ENCODE measurements around the gene ITGB6. TPM values are rescaled to one million over a fixed set of nuclear protein-coding genes. Genes with fewer than 3 reads are reported as not detected.

ITGB6 gene
- total RNA-seq, 2 experiments from 2014 or later = not detected

GRCh38 chr2:160096409-160096808 lies 103.7 kb downstream of the ITGB6 start:
- Mint-ChIP-seq H3K4me3 (no peak overlapping the region), H3K36me3 (ENCODE audit: low read depth) (no peaks in the 10 kb centered on the region), H3K9me3 (ENCODE audit: insufficient read depth) (peaks cover 5% of the 10 kb centered on the region), H3K27me3 (ENCODE audit: low read depth) (peaks cover 2% of the 10 kb centered on the region), H3K4me1 (ENCODE audit: low read depth) (no peaks in the 10 kb centered on the region), H3K27ac (no peak overlapping the region)
- DNase-seq (no peak), ATAC-seq (no peak)
- ChIA-PET CTCF (interaction anchor here (1.3 to 3.4 kb wide), 2 partner anchors 13 to 874 kb away, joined by 3 to 12 read pairs; no protein-coding TSS in a partner anchor), POLR2A (no interaction called here)

DNA sequence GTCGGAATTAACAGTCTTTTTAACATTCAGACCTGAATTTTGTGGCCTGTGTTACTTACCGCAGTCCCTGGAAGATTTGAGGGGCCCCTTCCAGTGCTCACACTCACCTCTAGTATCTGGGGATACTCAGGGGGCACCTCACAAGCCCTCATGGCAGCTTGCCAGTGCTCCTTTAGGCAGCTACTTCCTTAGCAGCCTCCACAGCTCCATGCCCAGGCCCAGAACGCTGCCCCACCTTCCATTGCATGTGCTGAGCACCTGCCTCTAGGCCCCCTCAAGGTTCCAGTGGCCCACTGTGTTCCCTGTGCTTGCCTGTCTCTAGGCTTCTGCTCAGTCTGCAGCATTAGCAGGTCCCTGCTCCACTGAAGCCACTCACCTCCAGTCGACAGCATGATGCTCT lies 107.6 kb downstream of the ITGB6 start:
- ATAC-seq = no peak

GRCh38 chr2:160091381-160091780 lies 108.7 kb downstream of the ITGB6 start:
- no peaks in the 10 kb centered on the region for H3K27me3 Mint-ChIP-seq (ENCODE audit: low read depth)
- H3K4me3 Mint-ChIP-seq = no peak overlapping the region
- no peak overlapping the region for H3K27ac Mint-ChIP-seq
- ATAC-seq (no peak), DNase-seq (no peak)
- ChIA-PET CTCF (no interaction called here), POLR2A (no interaction called here)
- H3K36me3 Mint-ChIP-seq (ENCODE audit: low read depth) = no peaks in the 10 kb centered on the region
- H3K9me3 Mint-ChIP-seq (ENCODE audit: insufficient read depth) = peaks cover 35% of the 10 kb centered on the region
- H3K4me1 Mint-ChIP-seq (ENCODE audit: low read depth) = no peaks in the 10 kb centered on the region

More for the DNA sequence above, 107.6 kb downstream of the ITGB6 start:
- H3K36me3 Mint-ChIP-seq (ENCODE audit: low read depth) = no peaks in the 10 kb centered on the region
- no peak overlapping the region for H3K27ac Mint-ChIP-seq
- H3K27me3 Mint-ChIP-seq (ENCODE audit: low read depth) = no peaks in the 10 kb centered on the region
- DNase-seq = no peak
- H3K4me1 Mint-ChIP-seq (ENCODE audit: low read depth) = no peaks in the 10 kb centered on the region
- POLR2A ChIA-PET = no interaction called here
- H3K4me3 Mint-ChIP-seq = no peak overlapping the region
- CTCF ChIA-PET = interaction anchor here (1.2 kb wide), 1 partner anchor 18 kb away, joined by 5 read pairs; no protein-coding TSS in a partner anchor
- H3K9me3 Mint-ChIP-seq (ENCODE audit: insufficient read depth) = peaks cover 32% of the 10 kb centered on the region

GRCh38 chr2:160087854-160088745 lies 112.0 kb downstream of the ITGB6 start:
- POLR2A ChIA-PET = no interaction called here
- no peak for ATAC-seq
- Mint-ChIP-seq H3K27ac (no peak overlapping the region), H3K27me3 (ENCODE audit: low read depth) (no peaks in the 10 kb centered on the region), H3K4me3 (no peak overlapping the region), H3K4me1 (ENCODE audit: low read depth) (no peaks in the 10 kb centered on the region), H3K36me3 (ENCODE audit: low read depth) (peaks cover 2% of the 10 kb centered on the region), H3K9me3 (ENCODE audit: insufficient read depth) (peaks cover 31% of the 10 kb centered on the region)
- no peak for DNase-seq
- CTCF ChIA-PET = no interaction called here

- no peak overlapping the region for H3K4me3 Mint-ChIP-seq
- POLR2A ChIA-PET = no interaction called here
- H3K27me3 Mint-ChIP-seq (ENCODE audit: low read depth) = no peaks in the 10 kb centered on the region
- no peak for ATAC-seq
- H3K36me3 Mint-ChIP-seq (ENCODE audit: low read depth) = peaks cover 2% of the 10 kb centered on the region
- DNase-seq = no peak
- H3K27ac Mint-ChIP-seq = no peak overlapping the region
- CTCF ChIA-PET = interaction anchor here (0.6 to 1.1 kb wide), 4 partner anchors 8 to 760 kb away, joined by 3 to 5 read pairs (median 3); no protein-coding TSS in a partner anchor
- no peaks in the 10 kb centered on the region for H3K4me1 Mint-ChIP-seq (ENCODE audit: low read depth)
- H3K9me3 Mint-ChIP-seq (ENCODE audit: insufficient read depth) = peaks cover 23% of the 10 kb centered on the region
These were observed 114.4 kb downstream of the ITGB6 start for GRCh38 chr2:160085662-160086061.

DNA sequence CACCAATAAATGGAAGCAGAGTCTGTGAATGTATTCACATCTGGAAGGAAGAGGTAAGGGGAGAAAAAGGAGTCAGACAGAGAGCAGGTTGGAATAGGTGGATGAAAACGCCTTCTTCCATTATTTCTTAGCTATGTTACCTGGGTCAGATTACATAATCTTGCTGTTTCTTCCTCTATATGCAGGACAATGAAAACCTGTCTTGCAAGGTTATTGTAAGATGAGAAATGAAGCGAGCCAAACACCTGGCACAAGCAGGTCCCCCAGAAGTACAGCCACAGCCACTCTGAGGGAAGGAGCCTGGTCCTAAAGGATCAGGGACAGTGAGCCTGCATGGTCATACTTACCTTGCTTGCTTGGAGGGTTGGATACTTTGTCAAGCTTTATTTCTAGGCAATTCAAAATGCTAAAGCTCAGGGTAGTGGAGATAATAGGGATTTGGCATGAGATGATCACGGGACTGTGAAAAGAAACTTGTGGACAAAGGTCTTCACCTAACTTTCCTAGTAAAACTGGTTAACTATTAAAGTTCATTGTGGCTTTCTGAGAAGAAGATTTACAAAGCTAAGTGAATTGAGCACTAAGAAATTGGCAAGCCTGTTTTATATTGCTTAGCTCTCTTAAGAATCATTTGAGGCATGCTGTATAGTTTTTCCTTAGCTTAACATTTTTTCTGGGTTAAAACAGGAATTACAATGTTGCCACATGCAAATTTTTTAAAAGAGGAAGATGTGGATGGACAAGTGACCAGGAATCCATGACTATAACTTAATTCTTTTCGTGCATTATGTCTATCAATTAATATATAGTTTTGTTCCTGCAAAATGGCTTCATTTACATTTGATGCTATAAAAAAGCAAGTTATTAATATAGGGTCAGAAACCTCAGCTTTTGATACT lies 121.9 kb downstream of the ITGB6 start:
- Mint-ChIP-seq H3K9me3 (ENCODE audit: insufficient read depth) (no peaks in the 10 kb centered on the region), H3K27ac (no peak overlapping the region), H3K4me1 (ENCODE audit: low read depth) (no peaks in the 10 kb centered on the region), H3K27me3 (ENCODE audit: low read depth) (peaks cover 3% of the 10 kb centered on the region), H3K4me3 (no peak overlapping the region), H3K36me3 (ENCODE audit: low read depth) (no peaks in the 10 kb centered on the region)
- no peak for ATAC-seq
- POLR2A ChIA-PET = no interaction called here
- CTCF ChIA-PET = interaction anchor here (1.0 kb wide), 1 partner anchor 285 kb away, joined by 3 read pairs; no protein-coding TSS in a partner anchor
- no peak for DNase-seq

DNA sequence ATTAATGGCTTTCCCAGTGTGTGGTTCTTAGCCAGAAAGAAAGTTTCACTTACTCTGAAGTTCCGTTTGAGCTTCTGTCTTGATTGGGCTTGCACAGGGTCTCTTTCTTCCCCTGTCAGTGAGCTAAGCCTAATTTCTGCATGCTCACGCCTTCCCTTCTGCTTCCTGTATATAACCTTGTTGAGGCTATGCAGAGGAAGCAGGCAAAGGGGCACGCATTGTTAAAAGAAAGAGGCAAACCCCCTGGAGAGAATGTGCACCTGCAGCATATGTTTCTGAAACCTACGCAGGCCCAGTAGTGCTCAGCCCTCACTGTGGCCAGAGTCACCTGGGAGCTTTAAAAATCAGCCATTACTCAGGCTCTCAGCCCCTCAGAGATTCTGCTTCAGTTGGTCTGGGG lies 123.2 kb downstream of the ITGB6 start:
- ChIA-PET POLR2A (no interaction called here), CTCF (interaction anchor here (0.6 to 1.0 kb wide), 2 partner anchors 9 to 10 kb away, joined by 3 read pairs; no protein-coding TSS in a partner anchor)
- Mint-ChIP-seq H3K4me3 (no peak overlapping the region), H3K27me3 (ENCODE audit: low read depth) (peaks cover 3% of the 10 kb centered on the region), H3K27ac (no peak overlapping the region), H3K9me3 (ENCODE audit: insufficient read depth) (no peaks in the 10 kb centered on the region), H3K4me1 (ENCODE audit: low read depth) (no peaks in the 10 kb centered on the region), H3K36me3 (ENCODE audit: low read depth) (no peaks in the 10 kb centered on the region)
- no peak for ATAC-seq
- no peak for DNase-seq

DNA sequence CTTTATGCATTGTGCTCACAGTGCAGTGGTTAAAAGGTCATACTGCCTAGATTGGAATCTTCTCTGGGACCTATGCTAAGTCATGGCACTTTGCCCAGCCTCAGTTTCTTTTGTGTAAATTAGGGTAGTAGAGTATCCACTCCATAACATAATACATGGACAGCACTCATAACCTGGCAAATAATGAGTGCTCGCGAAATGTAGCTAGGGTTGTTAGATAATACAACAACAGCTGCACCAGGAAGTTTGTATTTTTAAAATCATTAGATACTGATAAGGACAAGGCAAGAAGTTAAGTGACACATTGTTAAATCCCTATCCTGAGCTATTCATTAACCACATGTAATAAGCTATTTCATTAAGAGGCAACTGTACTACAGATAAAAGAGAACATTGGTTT lies 123.8 kb downstream of the ITGB6 start:
- H3K36me3 Mint-ChIP-seq (ENCODE audit: low read depth) = no peaks in the 10 kb centered on the region
- no peaks in the 10 kb centered on the region for H3K9me3 Mint-ChIP-seq (ENCODE audit: insufficient read depth)
- peaks cover 3% of the 10 kb centered on the region for H3K27me3 Mint-ChIP-seq (ENCODE audit: low read depth)
- ChIA-PET POLR2A (no interaction called here), CTCF (interaction anchor here (1.0 kb wide), 1 partner anchor 11 kb away, joined by 3 read pairs; no protein-coding TSS in a partner anchor)
- ATAC-seq (no peak), DNase-seq (no peak)
- no peaks in the 10 kb centered on the region for H3K4me1 Mint-ChIP-seq (ENCODE audit: low read depth)
- H3K4me3 Mint-ChIP-seq = no peak overlapping the region
- no peak overlapping the region for H3K27ac Mint-ChIP-seq

GRCh38 chr2:160075171-160075570 lies 124.9 kb downstream of the ITGB6 start:
- Mint-ChIP-seq H3K27me3 (ENCODE audit: low read depth) (peaks cover 7% of the 10 kb centered on the region), H3K4me1 (ENCODE audit: low read depth) (no peaks in the 10 kb centered on the region), H3K27ac (no peak overlapping the region), H3K4me3 (no peak overlapping the region), H3K36me3 (ENCODE audit: low read depth) (no peaks in the 10 kb centered on the region), H3K9me3 (ENCODE audit: insufficient read depth) (no peaks in the 10 kb centered on the region)
- DNase-seq (no peak), ATAC-seq (no peak)
- ChIA-PET POLR2A (no interaction called here), CTCF (no interaction called here)

- CTCF ChIA-PET = interaction anchor here (0.6 kb wide), 1 partner anchor 53 kb away, joined by 3 read pairs; no protein-coding TSS in a partner anchor
- H3K27ac Mint-ChIP-seq = no peak overlapping the region
- no peaks in the 10 kb centered on the region for H3K36me3 Mint-ChIP-seq (ENCODE audit: low read depth)
- H3K9me3 Mint-ChIP-seq (ENCODE audit: insufficient read depth) = no peaks in the 10 kb centered on the region
- POLR2A ChIA-PET = no interaction called here
- no peaks in the 10 kb centered on the region for H3K4me1 Mint-ChIP-seq (ENCODE audit: low read depth)
- ATAC-seq (no peak), DNase-seq (no peak)
- H3K4me3 Mint-ChIP-seq = no peak overlapping the region
- H3K27me3 Mint-ChIP-seq (ENCODE audit: low read depth) = peaks cover 7% of the 10 kb centered on the region
These were observed 126.7 kb downstream of the ITGB6 start for GRCh38 chr2:160073284-160073888.

- CTCF ChIA-PET = no interaction called here
- H3K27me3 Mint-ChIP-seq (ENCODE audit: low read depth) = peaks cover 16% of the 10 kb centered on the region
- H3K4me3 Mint-ChIP-seq = no peak overlapping the region
- ATAC-seq (no peak), DNase-seq (no peak)
- no peaks in the 10 kb centered on the region for H3K36me3 Mint-ChIP-seq (ENCODE audit: low read depth)
- H3K27ac Mint-ChIP-seq = no peak overlapping the region
- peaks cover 6% of the 10 kb centered on the region for H3K9me3 Mint-ChIP-seq (ENCODE audit: insufficient read depth)
- H3K4me1 Mint-ChIP-seq (ENCODE audit: low read depth) = no peaks in the 10 kb centered on the region
- POLR2A ChIA-PET = no interaction called here
These were observed 131.2 kb downstream of the ITGB6 start for GRCh38 chr2:160068906-160069305.

Measured in activated CD8-positive, alpha-beta T cell treated with anti-CD3 and anti-CD28 coated beads, Interleukin-2, amount 10 ng/mL, durations not matched to agents 7 days and 5 days (primary cell).